ENCODE results near the gene OPN4. TPM values are rescaled to one million over a fixed set of nuclear protein-coding genes. Genes with fewer than 3 reads are reported as not detected.
A peak's percentile ranks its signal among the peaks of the same experiment; 100 is the strongest.

The OPN4 gene
- total and polyA plus RNA-seq, 2 experiments from 2014 or later: not detected

DNA sequence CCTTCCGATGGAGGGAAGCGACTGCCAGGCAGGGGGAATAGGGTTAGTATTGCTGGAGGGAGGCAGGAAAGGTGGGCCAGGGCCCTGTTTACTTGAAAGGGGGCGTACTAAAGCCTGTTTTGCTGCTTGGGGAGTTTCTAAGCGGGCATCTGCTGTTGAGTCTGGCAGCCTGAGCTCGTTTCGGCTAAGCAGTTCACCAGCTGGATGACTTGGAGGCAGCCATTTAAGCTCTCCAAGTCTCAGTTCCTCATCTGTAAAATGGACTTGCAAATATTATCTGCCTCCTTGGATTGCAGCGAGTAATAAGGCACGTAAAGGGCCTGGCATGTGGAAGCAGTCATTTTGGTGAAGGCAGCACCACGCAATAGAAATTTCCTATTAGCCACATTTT lies 58.0 kb downstream of the OPN4 start:
- Histone ChIP-seq H3K9me3 (ENCODE audit: low read depth) (no peaks in the 10 kb centered on the region), H3K27me3 (replicated peaks; ENCODE audit: insufficient read depth) (no peaks in the 10 kb centered on the region), H3F3A (ENCODE audit: insufficient read depth) (no peaks in the 10 kb centered on the region), H2AFZ (peak overlapping the region; percentile 100), H3K27ac (peak overlapping the region; percentile 70), H3K4me1 (ENCODE audit: insufficient read depth) (peaks cover 6% of the 10 kb centered on the region; the same call in 1 of the 2 replicates), H3K9ac (peak overlapping the region; percentile 91), H3K79me2 (ENCODE audit: insufficient read depth) (no peaks in the 10 kb centered on the region), H4K20me1 (ENCODE audit: insufficient read depth) (no peaks in the 10 kb centered on the region), H3K4me3 (peak overlapping the region; percentile 71), H3K9me2 (ENCODE audit: insufficient read depth) (no peaks in the 10 kb centered on the region), H3K4me2 (ENCODE audit: unreplicated experiment) (peak overlapping the region; percentile 80), H3K36me3 (ENCODE audit: low read depth) (no peaks in the 10 kb centered on the region)
- WGBS, 2 experiments (ENCODE audit: low coverage in 1 of 2, low lambda C conversion rate in 2 of 2, missing lambda C conversion rate in 2 of 2): 35 to 37% methylated on average over 8 to 9 of the region's 9 CpGs
- DNase-seq: no peak
- in situ Hi-C loops (cut with MboI): no loop called here
- TF ChIP-seq EZH2phosphoT487 (IDR thresholded peaks at IDR 0.05; ENCODE audit: insufficient read depth, low read depth): no peak

DNA sequence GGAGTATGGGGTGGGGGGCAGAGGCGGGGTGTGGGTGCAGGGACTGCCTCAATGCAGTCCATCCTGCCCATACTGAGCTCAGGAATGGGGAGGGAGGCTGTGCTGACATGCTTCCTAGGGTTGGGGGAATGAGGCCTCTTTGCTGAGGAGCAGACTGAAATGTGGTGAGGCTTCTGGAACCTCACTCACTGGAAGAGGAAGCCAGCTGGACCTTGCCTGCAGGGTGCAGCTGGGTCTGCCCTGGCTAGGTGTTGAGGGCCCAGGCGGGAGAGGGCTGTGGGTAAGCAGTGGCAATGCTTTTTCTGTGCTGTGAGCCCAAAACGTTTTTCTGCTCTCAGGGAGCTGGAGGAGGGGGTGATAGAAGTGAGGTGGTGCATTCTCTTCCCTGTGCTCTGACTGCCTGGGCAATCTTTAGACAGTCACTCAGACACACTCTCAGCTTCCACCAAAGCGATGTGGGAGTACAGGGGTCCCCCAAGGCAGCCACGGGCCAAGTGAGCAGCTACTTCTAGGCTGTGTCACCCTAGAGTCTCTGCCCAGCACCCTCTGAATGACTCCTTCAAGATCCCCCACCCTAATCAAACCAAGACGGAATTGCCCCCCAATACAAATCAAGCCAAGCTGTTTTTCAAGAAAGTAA lies 60.9 kb downstream of the OPN4 start:
- H3K4me2 ChIP-seq (ENCODE audit: unreplicated experiment): no peak overlapping the region
- no peaks in the 10 kb centered on the region for H3K9me3 ChIP-seq (ENCODE audit: low read depth)
- DNase-seq: no peak
- peaks cover 6% of the 10 kb centered on the region; the same call in 1 of the 2 replicates for H3K4me1 ChIP-seq (ENCODE audit: insufficient read depth)
- H3K9me2 ChIP-seq (ENCODE audit: insufficient read depth): no peaks in the 10 kb centered on the region
- H2AFZ ChIP-seq: no peak overlapping the region
- WGBS, 2 experiments (ENCODE audit: low coverage in 1 of 2, low lambda C conversion rate in 2 of 2, missing lambda C conversion rate in 2 of 2): 70 to 72% methylated on average over 6 of the region's 6 CpGs
- H4K20me1 ChIP-seq (ENCODE audit: insufficient read depth): no peaks in the 10 kb centered on the region
- H3K79me2 ChIP-seq (ENCODE audit: insufficient read depth): no peaks in the 10 kb centered on the region
- no peak overlapping the region for H3K27ac ChIP-seq
- no peaks in the 10 kb centered on the region for H3K36me3 ChIP-seq (ENCODE audit: low read depth)
- TF ChIP-seq EZH2phosphoT487 (IDR thresholded peaks at IDR 0.05; ENCODE audit: insufficient read depth, low read depth): no peak
- TF ChIP-seq EZH2 (IDR thresholded peaks at IDR 0.05; ENCODE audit: insufficient read depth, poor library complexity, severe bottlenecking): no peak
- H3K4me3 ChIP-seq: no peak overlapping the region
- no peak overlapping the region for H3K9ac ChIP-seq
- in situ Hi-C loops (cut with MboI): no loop called here
- no peaks in the 10 kb centered on the region for H3F3A ChIP-seq (ENCODE audit: insufficient read depth)
- H3K27me3 ChIP-seq (replicated peaks; ENCODE audit: insufficient read depth): no peaks in the 10 kb centered on the region

DNA sequence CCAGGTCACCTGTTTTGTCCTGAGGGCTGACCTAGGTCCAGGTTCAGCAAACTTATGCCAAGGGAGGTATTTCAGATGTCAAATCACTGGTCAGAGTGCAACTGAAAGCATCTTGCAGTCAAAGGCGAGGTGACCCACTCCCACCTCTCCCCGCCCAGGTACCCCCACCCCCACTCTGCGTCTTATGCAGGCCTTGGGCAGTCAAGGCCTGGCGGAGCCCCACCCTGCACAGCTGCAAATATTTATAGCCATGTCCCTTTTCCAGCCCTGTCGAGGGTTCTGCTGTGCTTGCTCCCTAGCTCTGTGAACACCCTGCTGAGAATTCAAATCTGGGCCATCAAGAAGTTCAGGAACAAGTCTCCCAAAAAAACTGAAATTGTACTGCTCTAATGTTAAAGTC lies 61.5 kb downstream of the OPN4 start:
- H3K36me3 ChIP-seq (ENCODE audit: low read depth): no peaks in the 10 kb centered on the region
- WGBS, 2 experiments (ENCODE audit: low coverage in 1 of 2, low lambda C conversion rate in 2 of 2, missing lambda C conversion rate in 2 of 2): 47 to 61% methylated on average over 5 of the region's 5 CpGs
- in situ Hi-C loops (cut with MboI): no loop called here
- H3K79me2 ChIP-seq (ENCODE audit: insufficient read depth): no peaks in the 10 kb centered on the region
- no peak for DNase-seq
- no peak overlapping the region for H3K4me2 ChIP-seq (ENCODE audit: unreplicated experiment)
- no peak overlapping the region for H3K27ac ChIP-seq
- no peak overlapping the region for H3K4me3 ChIP-seq
- no peaks in the 10 kb centered on the region for H4K20me1 ChIP-seq (ENCODE audit: insufficient read depth)
- H3K9me2 ChIP-seq (ENCODE audit: insufficient read depth): no peaks in the 10 kb centered on the region
- peaks cover under 1% of the 10 kb centered on the region; the same call in 1 of the 2 replicates for H3K4me1 ChIP-seq (ENCODE audit: insufficient read depth)
- H3F3A ChIP-seq (ENCODE audit: insufficient read depth): no peaks in the 10 kb centered on the region
- H2AFZ ChIP-seq: no peak overlapping the region
- TF ChIP-seq EZH2 (IDR thresholded peaks at IDR 0.05; ENCODE audit: insufficient read depth, poor library complexity, severe bottlenecking) (no peak), EZH2phosphoT487 (IDR thresholded peaks at IDR 0.05; ENCODE audit: insufficient read depth, low read depth) (no peak)
- no peak overlapping the region for H3K9ac ChIP-seq
- H3K9me3 ChIP-seq (ENCODE audit: low read depth): no peaks in the 10 kb centered on the region
- no peaks in the 10 kb centered on the region for H3K27me3 ChIP-seq (replicated peaks; ENCODE audit: insufficient read depth)

Other genes with a start within 250 kb of the OPN4 start
- 28.1 and 28.3 TPM in 2 replicates for gene WAPL, start 132.8 kb upstream of the OPN4 start, total RNA-seq (2014; rRNA removed; shearing (Covaris generic))
- gene WAPL, start 132.8 kb upstream of the OPN4 start, polyA plus RNA-seq (2016; fragmentation: Nextera tagmentation; extraction: Ambion mirVana): 15.5 and 17.1 TPM in 2 replicates
- gene LDB3, start 14.0 kb downstream of the OPN4 start, total RNA-seq (2014; rRNA removed; shearing (Covaris generic)): under 0.01 and 0.11 TPM in 2 replicates
- 0.05 and 0.08 TPM in 2 replicates for gene LDB3, start 14.0 kb downstream of the OPN4 start, polyA plus RNA-seq (2016; fragmentation: Nextera tagmentation; extraction: Ambion mirVana)
- gene BMPR1A, start 102.1 kb downstream of the OPN4 start, total RNA-seq (2014; rRNA removed; shearing (Covaris generic)): 35.5 and 41.7 TPM in 2 replicates
- gene BMPR1A, start 102.1 kb downstream of the OPN4 start, polyA plus RNA-seq (2016; fragmentation: Nextera tagmentation; extraction: Ambion mirVana): 15.5 and 16.5 TPM in 2 replicates